ENCODE data around the gene TMEM165.

GRCh38 chr4:55364691-55365344 lies 30.9 kb upstream of the TMEM165 start:
- no peak for TF ChIP-seq CTCF (IDR thresholded peaks at IDR 0.05; ENCODE audit: insufficient read depth, low read length, poor library complexity, severe bottlenecking)
- TF ChIP-seq EZH2phosphoT487 (conservative IDR thresholded peaks at IDR 0.05; ENCODE audit: low read length), result no peak
